ENCODE results near the gene ORMDL3.
A peak's percentile ranks its signal among the peaks of the same experiment; 100 is the strongest.

ORMDL3 gene

DNA sequence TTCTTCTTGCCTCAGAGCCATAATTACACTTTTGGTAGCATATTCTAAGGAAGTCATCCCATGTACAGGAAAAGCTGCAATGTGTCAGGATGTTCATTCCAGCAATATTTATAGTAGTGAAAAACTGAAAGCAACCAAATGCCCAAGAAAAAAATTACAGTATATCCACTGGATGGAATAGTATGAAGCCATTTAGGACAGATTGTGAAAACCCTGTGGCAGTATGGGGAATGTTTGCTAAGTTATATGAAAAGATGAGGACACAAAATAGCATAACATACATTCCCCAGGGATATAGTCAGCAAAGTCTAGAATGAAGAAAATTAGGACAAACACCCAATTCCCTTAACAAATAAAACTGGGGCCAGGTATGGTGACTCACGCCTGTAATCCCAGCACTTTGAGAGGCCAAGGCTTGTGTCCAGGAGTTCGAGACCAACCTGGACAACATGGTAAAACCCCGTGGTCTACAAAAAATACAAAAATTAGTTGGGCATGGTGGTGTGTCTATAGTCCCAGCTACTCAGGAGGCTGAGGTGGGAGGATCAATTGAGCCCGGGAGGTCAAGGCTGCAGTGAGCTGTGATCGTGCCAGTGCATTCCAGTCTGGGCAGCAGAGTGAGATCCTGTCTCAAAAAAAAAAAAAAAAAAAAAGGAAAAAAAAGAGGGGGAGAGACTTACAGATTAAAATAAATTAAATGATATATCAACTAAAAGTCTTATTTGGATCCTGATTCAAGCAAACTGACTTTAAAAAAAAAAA, 2.4 kb upstream of the ORMDL3 start:
- H3K4me3 ChIP-seq (ENCODE audit: low read depth, low read length), result no peak overlapping the region
- TF ChIP-seq, protein P1, sequence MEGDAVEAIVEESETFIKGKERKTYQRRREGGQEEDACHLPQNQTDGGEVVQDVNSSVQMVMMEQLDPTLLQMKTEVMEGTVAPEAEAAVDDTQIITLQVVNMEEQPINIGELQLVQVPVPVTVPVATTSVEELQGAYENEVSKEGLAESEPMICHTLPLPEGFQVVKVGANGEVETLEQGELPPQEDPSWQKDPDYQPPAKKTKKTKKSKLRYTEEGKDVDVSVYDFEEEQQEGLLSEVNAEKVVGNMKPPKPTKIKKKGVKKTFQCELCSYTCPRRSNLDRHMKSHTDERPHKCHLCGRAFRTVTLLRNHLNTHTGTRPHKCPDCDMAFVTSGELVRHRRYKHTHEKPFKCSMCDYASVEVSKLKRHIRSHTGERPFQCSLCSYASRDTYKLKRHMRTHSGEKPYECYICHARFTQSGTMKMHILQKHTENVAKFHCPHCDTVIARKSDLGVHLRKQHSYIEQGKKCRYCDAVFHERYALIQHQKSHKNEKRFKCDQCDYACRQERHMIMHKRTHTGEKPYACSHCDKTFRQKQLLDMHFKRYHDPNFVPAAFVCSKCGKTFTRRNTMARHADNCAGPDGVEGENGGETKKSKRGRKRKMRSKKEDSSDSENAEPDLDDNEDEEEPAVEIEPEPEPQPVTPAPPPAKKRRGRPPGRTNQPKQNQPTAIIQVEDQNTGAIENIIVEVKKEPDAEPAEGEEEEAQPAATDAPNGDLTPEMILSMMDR (IDR thresholded peaks at IDR 0.05; ENCODE audit: borderline replicate concordance, insufficient read depth, low read depth, low read length), result no peak

DNA sequence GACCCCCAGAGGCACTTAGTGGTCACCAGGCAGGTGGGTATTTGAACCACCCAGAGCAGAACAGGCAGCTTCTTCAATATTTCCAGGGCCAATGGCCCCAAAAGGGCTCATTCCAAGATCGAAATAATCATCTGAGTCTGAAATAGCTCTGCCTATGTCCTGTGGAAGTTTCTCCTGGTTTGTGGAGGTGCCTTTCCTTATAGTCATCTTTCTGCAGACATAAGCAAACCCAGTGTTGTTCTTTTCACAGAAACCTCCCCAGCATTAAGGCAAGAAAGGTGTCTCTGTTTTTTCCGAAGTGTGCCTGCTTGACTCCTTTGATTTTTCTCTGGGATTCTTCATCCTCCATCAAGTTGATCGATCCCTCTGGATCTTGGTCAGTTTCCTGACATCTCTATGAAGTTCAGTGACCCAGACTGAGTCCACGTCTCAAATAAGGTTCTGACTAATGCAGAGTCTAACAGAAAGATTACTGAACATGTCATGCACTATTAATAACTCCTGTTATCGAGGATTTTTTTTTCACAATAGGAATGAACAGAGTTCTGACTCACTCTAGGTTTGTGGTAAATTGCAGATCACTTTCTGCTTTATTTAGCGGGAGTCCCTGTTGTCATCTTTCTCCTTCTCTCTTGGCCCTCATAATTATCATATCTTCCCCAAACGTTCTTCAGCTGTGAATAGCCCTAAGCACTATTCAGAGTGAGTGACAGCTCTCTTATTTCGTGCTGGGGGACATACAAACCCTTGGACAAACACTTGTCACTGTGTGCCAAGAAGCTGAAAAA, 1.7 kb upstream of the ORMDL3 start:
- TF ChIP-seq, protein P1 (IDR thresholded peaks at IDR 0.05; ENCODE audit: borderline replicate concordance, insufficient read depth, low read depth, low read length), result no peak
- H3K4me3 ChIP-seq (ENCODE audit: low read depth, low read length), result no peak overlapping the region

DNA sequence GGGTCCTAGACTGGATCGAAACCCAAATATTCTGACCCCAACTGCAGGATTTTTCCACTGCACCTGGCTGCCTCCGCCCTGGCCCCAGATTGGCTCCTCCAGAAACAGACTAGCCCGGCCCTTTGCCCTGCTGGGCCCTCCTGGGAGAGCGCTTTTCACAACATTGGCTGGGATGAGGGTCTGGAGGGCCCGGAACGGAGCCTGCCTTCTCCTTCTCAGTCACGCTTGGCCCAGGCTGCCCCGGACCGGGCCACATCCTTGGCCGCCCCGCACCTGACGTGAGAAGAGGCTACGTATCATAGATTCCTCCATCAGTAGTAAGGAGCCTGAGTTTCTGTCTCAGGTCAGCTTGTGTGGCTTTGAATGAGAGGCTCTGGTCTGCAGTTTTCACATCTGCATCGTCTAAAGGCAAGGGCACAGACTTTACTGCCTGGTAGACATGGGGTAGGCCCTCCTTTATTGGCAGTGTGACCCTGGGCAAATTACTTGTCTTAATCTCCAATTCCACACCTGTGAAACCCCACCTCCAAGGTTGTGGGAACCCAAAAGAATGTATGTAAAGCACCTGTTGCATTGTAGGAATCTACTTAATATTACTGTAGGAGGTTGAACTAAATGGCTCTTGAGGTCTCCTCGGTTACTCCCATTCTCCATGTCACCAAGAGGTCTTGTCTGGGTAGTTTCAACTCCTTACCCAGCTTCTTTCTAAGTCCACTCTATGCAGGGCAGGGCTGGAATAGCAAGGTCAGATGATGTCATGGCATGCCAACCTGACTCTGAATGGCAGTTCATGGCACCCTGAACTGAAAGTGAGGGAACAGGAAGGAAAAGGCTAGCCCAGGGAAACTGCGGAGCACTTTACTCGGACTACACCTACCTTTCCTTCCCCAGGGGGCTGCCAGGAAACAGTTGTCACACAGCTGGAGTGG, 792 bp upstream of the ORMDL3 start:
- peak overlapping the region; percentile 81 for H3K4me3 ChIP-seq (ENCODE audit: low read depth, low read length)
- TF ChIP-seq, protein P1 (IDR thresholded peaks at IDR 0.05; ENCODE audit: borderline replicate concordance, insufficient read depth, low read depth, low read length), result no peak

DNA sequence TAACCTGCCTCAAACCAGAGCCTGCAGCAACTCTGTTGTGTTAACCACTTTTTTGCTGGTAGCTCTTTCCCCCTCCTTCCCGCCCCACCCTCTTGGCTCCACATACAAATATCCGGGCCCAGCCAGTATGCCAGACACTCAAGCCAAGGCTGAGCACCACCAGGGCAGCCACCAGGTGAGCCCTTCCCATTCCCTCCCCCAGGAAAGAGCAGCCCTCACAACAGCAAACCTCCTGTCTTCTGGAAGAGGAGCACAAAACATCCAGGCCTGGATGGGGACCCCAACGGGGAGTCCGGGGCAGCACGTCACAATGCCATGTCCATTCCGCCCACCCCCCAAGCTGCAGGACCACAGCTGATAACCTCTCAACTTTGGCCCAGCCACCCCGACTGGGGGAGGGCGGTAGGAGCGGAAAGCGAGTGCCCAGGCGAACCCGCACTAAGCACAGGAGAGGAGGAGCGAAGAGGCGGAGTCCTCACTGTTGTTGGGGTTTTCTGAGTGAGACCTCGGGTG, 757 bp downstream of the ORMDL3 start:
- H3K4me3 ChIP-seq (ENCODE audit: low read depth, low read length), result peak overlapping the region; percentile 81
- TF ChIP-seq, protein P1 (IDR thresholded peaks at IDR 0.05; ENCODE audit: borderline replicate concordance, insufficient read depth, low read depth, low read length), result no peak

DNA sequence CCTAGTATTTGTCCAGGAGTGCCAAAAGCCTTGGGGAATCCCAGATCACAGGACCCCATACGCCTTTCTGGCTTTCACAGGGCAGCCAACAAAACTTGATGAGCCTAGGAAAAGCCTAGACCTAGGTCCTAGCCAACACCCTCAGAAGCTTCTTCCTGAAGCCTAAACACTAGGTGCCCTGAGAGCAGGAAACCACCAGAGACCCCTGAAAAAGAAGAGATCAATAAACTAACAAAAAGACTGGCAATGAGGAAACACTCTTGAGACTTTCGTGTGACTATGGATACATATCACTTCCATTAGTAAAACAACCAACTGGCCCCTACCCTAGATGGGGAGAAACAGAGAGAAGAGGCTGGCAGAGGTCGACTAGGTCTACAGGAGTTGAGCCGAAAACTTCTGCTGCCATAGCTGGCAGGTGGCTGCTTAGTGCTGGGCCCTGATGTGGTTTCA, 1.2 kb downstream of the ORMDL3 start:
- H3K4me3 ChIP-seq (ENCODE audit: low read depth, low read length), result peak overlapping the region; percentile 81
- TF ChIP-seq, protein P1 (IDR thresholded peaks at IDR 0.05; ENCODE audit: borderline replicate concordance, insufficient read depth, low read depth, low read length), result no peak

DNA sequence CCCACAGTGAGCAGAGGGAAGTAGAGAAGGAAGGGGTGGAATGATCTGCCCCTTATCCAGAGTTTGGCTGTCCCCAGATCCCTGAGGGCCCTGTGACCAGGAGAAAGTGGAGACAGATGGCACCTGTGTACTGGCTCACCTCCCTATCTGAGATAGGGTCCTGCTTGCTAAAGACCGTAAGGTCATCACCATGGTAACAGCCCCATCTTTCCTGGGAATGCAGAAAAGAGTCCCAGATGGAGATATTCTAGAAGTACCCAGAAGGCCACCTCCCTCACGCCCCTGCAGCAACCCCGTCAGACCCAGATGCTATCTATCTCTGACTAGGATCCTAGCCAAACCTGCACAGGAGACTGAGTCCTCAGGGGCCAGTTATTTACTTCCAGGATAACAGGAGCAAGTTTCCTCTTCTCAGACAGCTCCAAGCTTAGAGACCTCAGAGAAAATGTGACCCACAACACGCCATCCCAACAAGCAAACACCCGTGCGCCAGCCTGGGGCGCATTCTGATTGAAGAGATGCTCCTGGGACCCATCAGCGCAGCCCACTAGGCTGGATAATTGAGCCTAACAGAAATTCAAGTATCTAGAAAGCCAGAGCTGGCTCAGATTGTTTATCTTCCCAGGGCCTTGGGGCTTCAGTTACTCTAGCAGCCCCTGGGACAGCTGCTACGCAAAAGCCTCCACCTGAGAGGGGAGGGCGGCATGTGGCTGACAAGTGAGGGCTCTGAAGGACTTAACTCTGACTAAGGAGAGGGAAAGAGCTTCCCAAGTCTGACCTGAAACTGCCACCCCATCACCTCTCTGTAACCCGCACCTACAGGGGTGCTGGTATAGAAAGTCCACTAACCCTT, 1.9 kb downstream of the ORMDL3 start:
- H3K4me3 ChIP-seq (ENCODE audit: low read depth, low read length), result no peak overlapping the region
- TF ChIP-seq, protein P1 (IDR thresholded peaks at IDR 0.05; ENCODE audit: borderline replicate concordance, insufficient read depth, low read depth, low read length), result no peak
